Right lobe of liver (tissue), 6 donors: ENCODE data around the gene EVA1A. TPM values are rescaled to one million over a fixed set of nuclear protein-coding genes. Genes with fewer than 3 reads are reported as not detected.

Source experiments
- ATAC-seq, 4 donors: fragments of 200-7000 bp; cut with Tn5 transposase; one replicate each; pipeline ENCODE4 v1.9.1; 2020; ENCODE audit warnings: mild to moderate bottlenecking in 4 of 4, moderate library complexity in 4 of 4
- DNase-seq, 3 donors: peaks; one replicate each; pipeline ENCODE4 v3.0.0-alpha.2; 2020
- H3K27ac ChIP-seq, 3 donors: fragments of 200-600 bp; one replicate each; pipeline ENCODE4 v1.8.0; 2022
- H3K27me3 ChIP-seq, 2 donors: fragments of 200-600 bp; one replicate each; pipeline ENCODE4 v1.8.0; 2022
- H3K36me3 ChIP-seq, 4 donors: fragments of 200-600 bp; sonication (generic) in 1 of 4; one replicate each; pipeline versions ENCODE4 v1.5.1 to v1.8.0; 2017 to 2022; ENCODE audit warnings: control low read depth in 1 of 4
- H3K4me1 ChIP-seq, 4 donors: fragments of 200-600 bp; sonication (generic) in 1 of 4; one replicate each; pipeline versions ENCODE4 v1.5.1 to v1.8.0; 2017 to 2022; ENCODE audit warnings: control low read depth in 1 of 4
- H3K4me3 ChIP-seq, 3 donors: fragments of 200-600 bp; one replicate each; pipeline ENCODE4 v1.8.0; 2022
- H3K9me3 ChIP-seq, 4 donors: fragments of 200-600 bp; sonication (generic) in 1 of 4; one replicate each; pipeline versions ENCODE4 v1.5.1 to v1.8.0; 2017 to 2022; ENCODE audit warnings: control low read depth in 1 of 4
- CTCF ChIP-seq, 4 donors: fragments of 200-600 bp in 3 of 4; fragments of 450-650 bp in 1 of 4; IDR thresholded peaks; one replicate each; pipeline versions ENCODE4 v1.5.1 to v1.8.0; 2016 to 2022; ENCODE audit warnings: antibody characterized with exemption in 4 of 4, mild to moderate bottlenecking in 2 of 4
- POLR2A ChIP-seq: fragments of 450-650 bp; IDR thresholded peaks from one replicate; pipeline ENCODE4 v1.6.1; 2017; ENCODE audit warnings: antibody characterized with exemption, mild to moderate bottlenecking
- WGBS: methylation state at CpG from one replicate; pipeline ENCODE4 v1.1.6; 2018; ENCODE audit warnings: low coverage, low lambda C conversion rate; ENCODE audit not compliant: insufficient coverage; ENCODE audit errors: missing lambda C conversion rate; 5-methylcytosine and 5-hydroxymethylcytosine counted together
- intact Hi-C, 2 donors: fragments of 100-400 bp; cut with DNase I; formaldehyde crosslinking; loops; one replicate each; pipeline versions ENCODE4 v1.11.2 to v1.14.1; 2022
- small RNA-seq, 2 experiments: library from RNA; depleted of rRNA; stranded (forward); fragments of <200 nt; gene quantifications; one replicate each; pipeline ENCODE3, GENCODE V24; 2016
- total RNA-seq, 6 experiments: library from RNA; depleted of rRNA in 2 of 6; stranded (reverse); fragments of >200 nt in 2 of 6; fragmentation: NEBNext Ultra II Directional in 3 of 6; extraction: Animal tissue kit (Norgen Biotek cat#: 25700) in 3 of 6; gene quantifications; one replicate each; pipeline versions ENCODE4 v1.1.0 to v1.2.4, GENCODE V29; 2016 to 2023
- donor health status: DM: no; HTN: yes; CAD: no.
- donor health status: DM: no; HTN: no; CAD: no.
- donor health status: DM: no; HTN: no; CAD: no.
- donor health status: DM: no; HTN: yes; CAD: no.
- donor health status: DM: no; HTN: yes; CAD: no.

Gene EVA1A
- total RNA-seq, 6 experiments from 2014 or later, result 30.6 to 125 (median 74.5) TPM

DNA sequence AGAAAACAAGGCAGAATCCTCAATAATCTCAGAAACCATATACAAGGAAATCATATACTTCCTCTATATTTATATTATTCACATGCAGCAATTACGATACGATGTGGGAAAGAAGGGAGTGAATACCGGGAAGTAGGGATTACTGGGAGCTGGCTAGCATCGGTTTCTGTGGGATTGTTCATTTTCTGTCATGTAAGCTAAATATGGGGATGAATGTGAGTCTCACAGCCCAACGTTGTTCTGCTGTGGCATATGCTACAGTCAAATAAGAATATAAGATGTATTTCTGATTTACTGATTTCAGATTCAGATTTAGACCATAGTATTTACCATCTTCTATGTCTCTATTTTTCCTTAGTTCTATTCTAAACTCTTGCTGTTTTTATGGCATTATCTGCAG, 113.6 kb downstream of the EVA1A start:
- Histone ChIP-seq H3K4me3 (no peak overlapping the region), H3K27me3 (no peaks in the 10 kb centered on the region), H3K36me3 (no peaks in the 10 kb centered on the region), H3K9me3 (no peaks in the 10 kb centered on the region), H3K27ac (no peak overlapping the region), H3K4me1 (no peaks in the 10 kb centered on the region)
- 86% methylated on average over 5 of the region's 5 CpGs for WGBS
- intact Hi-C loops, result no loop called here
- TF ChIP-seq POLR2A, result no peak
- TF ChIP-seq CTCF (IDR thresholded peaks at IDR 0.05), result no peak
- DNase-seq, result no peak
- ATAC-seq, result no peak

Small RNAs within 50 kb of the gene (small RNA-seq; reads per million reads assigned to genes)
- 0 reads per million in 2 experiments for gene RF01233

Other genes with a start within 250 kb of the EVA1A start
- 10 to 100 TPM; 41.4 to 50.2 (median 44.0) TPM for gene MRPL19, start 85.8 kb upstream of the EVA1A start, total RNA-seq
- 10 to 100 TPM; 10.9 to 21.6 (median 16.5) TPM for gene GCFC2, start 150.0 kb upstream of the EVA1A start, total RNA-seq